ENCODE measurements around the gene PPT2. TPM values are rescaled to one million over a fixed set of nuclear protein-coding genes. Genes with fewer than 3 reads are reported as not detected.

Gene PPT2
- total and polyA plus RNA-seq, 2 donors (not counting 3 experiments of a cell fraction or from before 2014, with no cell fraction given), result 27.2 to 47.3 TPM

DNA sequence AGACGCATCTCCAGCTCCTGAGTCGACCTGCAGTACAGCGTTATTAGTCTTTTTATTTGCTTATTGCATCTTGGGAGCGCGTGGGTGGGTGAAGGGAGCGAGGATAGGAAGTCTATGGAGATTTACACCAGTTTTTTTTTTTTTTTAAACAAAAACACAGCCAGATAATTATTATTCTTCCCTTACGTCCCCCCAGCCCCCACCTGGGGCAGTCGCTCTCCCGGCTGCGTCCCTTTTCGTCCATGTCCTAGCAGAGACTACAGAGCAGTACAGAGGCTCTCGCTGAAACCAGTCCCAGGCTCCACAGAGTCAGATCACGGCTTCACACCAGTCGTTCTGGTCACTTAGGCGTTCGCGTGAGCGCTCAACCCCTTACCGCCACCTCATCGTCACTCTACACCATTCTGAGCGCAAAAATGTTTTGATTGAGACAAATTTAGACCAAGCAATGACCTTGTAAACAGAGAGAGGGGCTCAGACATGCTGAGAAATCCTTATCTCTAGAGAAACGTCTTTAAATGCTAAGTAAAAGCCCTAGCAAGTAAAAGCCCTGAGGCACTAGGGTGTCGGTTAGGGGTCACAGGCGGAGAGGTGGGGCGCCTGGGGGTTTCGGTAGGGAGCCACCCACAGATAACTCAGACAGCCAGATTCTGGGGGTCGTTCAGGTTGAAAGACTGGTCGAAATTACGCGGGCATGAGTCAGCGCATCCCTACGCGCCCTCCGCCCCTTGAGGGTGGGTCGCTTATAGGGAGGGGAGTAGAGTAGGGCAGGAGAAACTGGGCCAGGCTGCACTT lies 975 bp upstream of the PPT2 start:
- Histone ChIP-seq H2AFZ (ENCODE audit: low read depth, low read length) (peak overlapping the region; percentile 76), H3K79me2 (ENCODE audit: control insufficient read depth, insufficient read depth, low read length) (peaks cover 4% of the 10 kb centered on the region), H3K27ac (ENCODE audit: insufficient read depth, low read depth, low read length) (no peak overlapping the region), H3K4me3 (replicated peaks in 1 of 3; ENCODE audit: insufficient read depth in 1 of 3, low read depth in 1 of 3, low read length in 3 of 3) (peak overlapping the region in 1 of 3 experiments; percentile 71), H3K9ac (replicated peaks; ENCODE audit: extremely low read depth, insufficient read depth, low read length) (peak overlapping the region; percentile 64), H3K4me1 (ENCODE audit: control insufficient read depth, extremely low read depth, insufficient read depth, low read length) (peaks cover 24% of the 10 kb centered on the region), H3K4me2 (ENCODE audit: insufficient read depth, low read length) (peak overlapping the region; percentile 40), H3K27me3 (ENCODE audit: control insufficient read depth in 2 of 2, insufficient read depth in 2 of 2, low read length in 2 of 2) (peaks cover 5 to 10% of the 10 kb centered on the region in 2 experiments), H4K20me1 (replicated peaks; ENCODE audit: control insufficient read depth, extremely low read depth, insufficient read depth, low read length) (no peaks in the 10 kb centered on the region), H3K9me1 (replicated peaks; ENCODE audit: control insufficient read depth, extremely low read depth, insufficient read depth, low read length) (no peaks in the 10 kb centered on the region), H3K36me3 (ENCODE audit: control insufficient read depth in 2 of 2, extremely low read depth in 1 of 2, insufficient read depth in 2 of 2, low read length in 2 of 2) (peaks cover 0 to 5% of the 10 kb centered on the region in 2 experiments), H3K9me3 (replicated peaks; ENCODE audit: control insufficient read depth, insufficient read depth, low read length) (no peaks in the 10 kb centered on the region)
- intact Hi-C loops (cut with micrococcal nuclease), result no loop called here
- CTCF ChIA-PET, result interaction anchor here (0.7 to 1.0 kb wide), 6 partner anchors 10 to 213 kb away, joined by 3 to 5 read pairs (median 3); no protein-coding TSS in a partner anchor
- POLR2A ChIA-PET, result no interaction called here
- TF ChIP-seq, protein P1, sequence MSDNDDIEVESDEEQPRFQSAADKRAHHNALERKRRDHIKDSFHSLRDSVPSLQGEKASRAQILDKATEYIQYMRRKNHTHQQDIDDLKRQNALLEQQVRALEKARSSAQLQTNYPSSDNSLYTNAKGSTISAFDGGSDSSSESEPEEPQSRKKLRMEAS (IDR thresholded peaks at IDR 0.05; ENCODE audit: insufficient read depth, insufficient read length), result no peak
- no peak for TF ChIP-seq POLR2A (IDR thresholded peaks at IDR 0.05; ENCODE audit: low read depth, low read length)
- no peak for TF ChIP-seq MYC (IDR thresholded peaks at IDR 0.05; ENCODE audit: low read depth, low read length)
- TF ChIP-seq GATA2 (IDR thresholded peaks at IDR 0.05; ENCODE audit: insufficient read depth, insufficient read length, low read depth, low read length), result no peak
- TF ChIP-seq EZH2 (IDR thresholded peaks at IDR 0.05; ENCODE audit: borderline replicate concordance, low read depth, low read length, severe bottlenecking), result no peak
- no peak for TF ChIP-seq FOS (IDR thresholded peaks at IDR 0.05; ENCODE audit: borderline replicate concordance, insufficient read depth, low read length)
- TF ChIP-seq JUN (IDR thresholded peaks at IDR 0.05; ENCODE audit: borderline replicate concordance, insufficient read depth, insufficient read length, low read depth), result no peak
- no peak for TF ChIP-seq CTCF (IDR thresholded peaks at IDR 0.05; ENCODE audit: extremely low read depth in 1 of 2, insufficient read depth in 1 of 2, low read depth in 1 of 2, low read length in 2 of 2)
- no peak for TF ChIP-seq POLR2AphosphoS5 (IDR thresholded peaks at IDR 0.05; ENCODE audit: insufficient read depth, low read depth, low read length)
- no TSS peak for BruUV-seq (replicated peaks)
- dilution Hi-C loops (cut with MboI; ENCODE audit: extremely low pct_ligation_motif_present, low sequenced_read_pairs), result no loop called here
- FAIRE-seq, result no peak
- DNase-seq (ENCODE audit: low read depth, low spot score), result peak; percentile 47

All from endothelial cell of umbilical vein (primary cell).